ENCODE results near the gene TMEM141. TPM values are rescaled to one million over a fixed set of nuclear protein-coding genes. Genes with fewer than 3 reads are reported as not detected.
"Not testable (repeated sequence)": the region's sequence is repeated elsewhere in the genome, so short reads cannot be mapped to it uniquely, and the experiment has no call there.

Gene TMEM141
- total RNA-seq, 1 donor from 2014 or later: 75.9 TPM

DNA sequence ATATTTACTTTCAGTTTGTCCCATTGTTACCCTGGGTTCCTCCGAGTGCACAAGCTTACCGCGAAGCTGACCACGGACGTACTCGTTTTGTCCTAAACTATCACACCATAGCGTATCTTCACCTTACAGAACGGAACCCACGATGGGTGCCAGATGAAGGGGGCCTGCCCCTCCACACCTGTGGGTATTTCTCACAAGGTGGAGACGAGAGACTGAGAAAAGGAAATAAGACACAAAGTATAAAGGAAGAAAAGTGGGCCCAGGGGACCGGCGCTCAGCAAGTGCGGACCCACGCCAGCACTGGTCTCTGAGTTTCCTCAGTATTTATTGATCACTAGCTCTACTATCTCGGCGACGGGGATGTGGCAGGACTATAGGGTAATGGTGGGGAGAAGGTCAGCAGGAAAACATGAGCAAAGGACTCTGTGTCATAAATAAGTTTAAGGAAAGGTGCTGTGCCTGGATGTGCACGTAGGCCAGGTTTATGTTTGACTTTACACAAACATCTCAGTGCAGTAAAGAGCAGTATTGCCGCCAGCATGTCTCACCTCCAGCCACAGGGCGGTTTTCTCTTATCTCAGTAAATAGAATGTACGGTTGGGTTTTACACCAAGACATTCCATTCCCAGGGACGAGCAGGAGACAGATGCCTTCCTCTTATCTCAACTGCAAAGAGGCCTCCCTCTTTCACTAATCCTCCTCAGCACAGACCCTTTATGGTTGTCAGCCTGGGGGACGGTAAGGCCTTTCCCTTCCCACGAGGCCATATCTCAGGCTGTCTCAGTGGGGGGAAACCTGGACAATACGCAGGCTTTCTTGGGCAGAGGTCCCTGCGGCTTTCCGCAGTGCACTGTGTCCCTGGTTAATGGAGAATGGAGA lies 2.3 kb upstream of the TMEM141 start:
- intact Hi-C loops (cut with DNase I): loop anchor here (10.0 kb wide), 1 partner anchor 276 kb away; no protein-coding TSS in a partner anchor
- not testable (repeated sequence) for DNase-seq (ENCODE audit: missing footprints); ATAC-seq

DNA sequence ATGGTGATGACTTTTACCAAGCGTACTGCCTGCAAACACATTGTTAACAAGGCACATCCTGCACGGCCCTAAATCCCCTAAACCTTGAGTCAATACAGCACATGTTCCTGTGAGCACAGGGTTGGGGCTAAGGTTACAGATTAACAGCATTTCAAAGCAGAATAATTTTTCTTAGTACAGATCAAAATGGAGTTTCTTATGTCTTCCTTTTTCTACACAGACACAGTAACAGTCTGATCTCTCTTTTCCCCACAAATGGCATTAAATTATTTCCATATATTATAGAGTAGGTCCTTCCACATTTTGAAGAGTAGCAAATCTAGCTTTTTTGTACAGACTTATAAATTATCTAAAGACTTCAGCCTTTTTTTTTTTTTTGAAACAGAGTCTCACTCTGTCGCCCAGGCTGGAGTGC lies 1.6 kb upstream of the TMEM141 start:
- DNase-seq (ENCODE audit: missing footprints): no peak
- intact Hi-C loops (cut with DNase I): loop anchor here (10.0 kb wide), 1 partner anchor 275 kb away; no protein-coding TSS in a partner anchor
- ATAC-seq: no peak

DNA sequence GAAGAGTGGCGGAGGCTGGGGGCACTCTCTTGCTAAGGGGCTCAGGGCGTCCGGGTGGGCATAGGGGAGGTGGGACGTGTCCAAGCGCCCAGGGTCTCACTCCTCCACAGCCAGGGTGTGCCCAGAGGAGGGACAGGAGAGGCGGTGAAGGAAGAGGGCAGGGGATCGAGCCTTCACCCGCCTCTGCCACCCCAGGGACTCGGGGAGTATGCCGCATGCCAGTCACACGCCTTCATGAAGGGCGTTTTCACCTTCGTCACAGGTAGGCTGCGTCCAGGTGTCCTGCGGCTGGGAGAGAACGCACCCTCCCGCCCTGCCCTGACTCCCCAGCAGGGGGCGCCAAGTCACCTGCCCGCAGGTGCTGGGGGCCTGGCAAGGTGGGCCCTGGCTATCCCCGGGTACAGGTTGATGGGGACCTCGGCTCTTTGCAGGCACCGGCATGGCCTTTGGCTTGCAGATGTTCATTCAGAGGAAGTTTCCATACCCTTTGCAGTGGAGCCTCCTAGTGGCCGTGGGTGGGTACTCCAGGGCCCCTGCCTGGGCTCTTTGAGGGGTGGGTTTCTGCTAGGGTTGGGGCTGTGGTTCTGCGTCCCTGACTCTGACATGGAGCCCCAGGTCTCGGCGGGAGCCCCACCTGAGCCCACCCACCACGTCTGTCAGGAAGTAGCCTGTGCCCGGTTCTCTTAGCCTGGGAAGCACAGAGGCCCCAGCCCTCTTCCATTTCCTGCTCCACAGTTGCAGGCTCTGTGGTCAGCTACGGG lies 552 bp downstream of the TMEM141 start:
- ATAC-seq: no peak
- no peak for DNase-seq (ENCODE audit: missing footprints)
- intact Hi-C loops (cut with DNase I): loop anchor here (1.0 to 5.0 kb wide), 4 partner anchors 16 to 431 kb away; partner anchors contain the start of genes C8G, FBXW5, PHPT1 and RABL6

DNA sequence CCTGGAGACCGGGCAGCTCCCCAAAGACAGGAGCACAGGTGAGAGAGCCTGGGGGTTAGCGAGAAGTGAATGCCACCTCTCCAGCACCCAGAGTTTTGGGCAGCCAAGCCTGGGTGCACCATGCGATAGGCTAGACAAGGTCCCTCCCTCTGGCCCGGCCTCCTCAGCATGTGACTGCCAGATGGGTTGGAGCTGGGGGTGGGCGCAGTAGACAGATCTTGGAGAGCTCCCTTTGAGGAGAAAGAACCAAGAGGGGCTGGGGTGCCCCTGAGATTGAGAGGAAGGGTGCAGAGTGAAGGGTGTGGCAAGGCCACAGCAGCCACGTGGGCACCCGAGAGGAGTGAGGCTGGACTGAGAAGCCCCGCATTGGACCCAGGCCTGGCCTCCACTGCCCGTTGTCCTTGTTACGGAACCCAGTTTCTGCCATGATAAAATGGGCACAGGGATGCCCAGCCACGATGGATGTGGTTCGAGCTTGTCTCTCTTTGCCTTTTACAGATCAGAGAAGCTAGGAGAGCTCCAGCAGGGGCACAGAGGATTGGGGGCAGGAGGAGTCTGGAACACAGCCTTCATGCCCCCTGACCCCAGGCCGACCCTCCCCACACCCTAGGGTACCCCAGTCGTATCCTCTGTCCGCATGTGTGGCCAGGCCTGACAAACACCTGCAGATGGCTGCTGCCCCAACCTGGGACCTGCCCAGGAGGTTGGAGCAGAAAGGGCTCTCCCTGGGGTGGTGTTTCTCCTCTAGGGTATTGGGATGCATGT lies 1.4 kb downstream of the TMEM141 start:
- ATAC-seq (no peak), DNase-seq (ENCODE audit: missing footprints) (no peak)
- intact Hi-C loops (cut with DNase I): loop anchor here (5.0 kb wide), 1 partner anchor 430 kb away; the partner anchor contains the start of gene RNF208

DNA sequence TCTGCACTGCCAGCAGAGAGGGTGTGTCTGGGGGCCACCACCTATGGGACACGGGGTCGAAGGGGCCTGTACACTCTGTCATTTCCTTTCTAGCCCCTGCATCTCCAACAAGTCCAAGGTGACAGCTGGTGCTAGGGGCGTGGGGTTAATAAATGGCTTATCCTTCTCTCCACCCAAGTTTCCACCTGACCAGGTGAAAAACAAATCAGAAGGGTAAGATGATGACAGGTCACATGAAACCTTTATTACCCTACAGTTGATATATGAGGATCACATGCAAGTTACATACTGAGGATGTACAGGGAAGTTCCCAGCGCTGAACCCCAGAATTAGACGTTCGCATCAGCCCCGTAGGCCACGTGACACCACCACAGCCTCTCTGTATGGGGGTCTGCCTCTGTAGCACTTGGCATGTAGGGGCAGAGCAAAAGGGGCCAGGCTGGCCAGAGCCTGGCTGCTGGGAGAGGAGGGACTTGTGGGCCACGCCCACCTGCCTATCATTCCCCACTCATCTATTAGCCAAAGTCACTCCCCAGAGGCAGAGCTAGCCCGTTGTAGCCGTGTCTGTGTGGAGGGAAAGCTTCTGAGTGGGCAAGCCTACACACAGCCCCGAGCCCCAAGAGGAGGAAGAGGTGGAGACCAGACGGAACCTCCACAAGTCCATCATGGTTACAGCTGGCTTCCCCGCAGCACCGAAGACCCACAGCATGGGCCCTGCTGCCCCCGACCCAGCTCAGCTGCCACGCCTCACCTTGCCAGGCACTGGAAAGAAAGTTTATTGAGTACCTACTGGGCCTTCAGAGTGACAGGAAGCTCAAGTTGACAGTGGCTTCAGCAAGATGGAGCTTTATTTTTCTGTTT lies 2.2 kb downstream of the TMEM141 start:
- no peak for DNase-seq (ENCODE audit: missing footprints)
- intact Hi-C loops (cut with DNase I): loop anchor here (5.0 kb wide), 1 partner anchor 429 kb away; the partner anchor contains the start of gene RNF208

DNA sequence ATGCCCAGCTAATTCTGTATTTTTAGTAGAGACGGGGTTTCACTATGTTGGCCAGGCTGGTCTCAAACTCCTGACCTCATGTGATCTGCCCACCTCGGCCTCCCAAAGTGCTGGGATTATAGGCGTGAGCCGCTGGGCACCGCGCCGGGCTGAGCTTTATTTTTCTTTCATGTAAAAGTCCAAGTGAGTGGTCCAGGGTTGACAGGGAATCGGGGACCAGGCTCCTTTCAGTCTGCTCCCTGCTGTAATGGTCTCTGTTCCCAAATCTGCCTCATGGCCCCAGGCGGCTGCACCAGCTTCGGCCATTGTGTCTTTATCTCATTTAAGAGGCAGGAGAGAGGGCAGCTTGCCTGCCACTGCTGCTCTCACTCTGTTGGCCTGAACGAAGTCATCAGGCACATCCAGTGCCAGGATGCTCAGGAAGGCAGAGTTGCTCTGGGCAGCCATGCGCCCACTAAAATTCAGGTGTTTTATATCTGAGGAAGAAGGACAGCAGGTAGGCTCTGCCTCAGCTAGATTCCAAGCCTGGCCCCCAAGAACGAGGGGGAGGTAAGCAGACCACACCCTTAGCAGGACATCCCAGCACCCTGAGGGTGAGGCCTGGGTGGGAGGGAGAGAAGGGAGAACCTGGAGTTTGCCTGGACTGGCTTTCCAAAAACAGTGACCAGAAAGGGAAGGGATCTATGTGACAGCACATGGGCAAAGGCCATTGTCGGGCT lies 3.3 kb downstream of the TMEM141 start:
- intact Hi-C loops (cut with DNase I): loop anchor here (5.0 kb wide), 1 partner anchor 428 kb away; the partner anchor contains the start of gene RNF208
- ATAC-seq: no peak

More for the DNA sequence above, 2.2 kb downstream of the TMEM141 start:
- no peak for ATAC-seq

DNA sequence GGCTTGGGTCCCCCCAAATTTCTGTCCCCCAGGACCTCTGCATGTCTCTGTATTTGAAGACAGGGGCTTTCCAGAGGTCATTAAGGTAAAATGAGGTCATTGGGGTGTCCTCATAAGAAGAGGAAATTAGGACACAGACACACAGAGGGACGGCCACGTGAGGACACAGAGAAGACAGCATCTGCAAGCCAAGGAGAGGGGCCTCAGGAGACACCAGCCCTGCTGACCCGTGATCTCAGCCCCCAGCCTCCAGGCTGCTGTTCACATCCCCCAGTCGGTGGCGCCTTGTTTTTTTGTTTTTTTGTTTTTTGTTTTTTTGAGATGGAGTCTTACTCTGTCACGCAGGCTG lies 3.8 kb downstream of the TMEM141 start:
- intact Hi-C loops (cut with DNase I): loop anchor here (5.0 kb wide), 1 partner anchor 427 kb away; the partner anchor contains the start of gene RNF208
- DNase-seq (ENCODE audit: missing footprints): no peak
- no peak for ATAC-seq

More for the DNA sequence above, 3.3 kb downstream of the TMEM141 start:
- no peak for DNase-seq (ENCODE audit: missing footprints)

DNA sequence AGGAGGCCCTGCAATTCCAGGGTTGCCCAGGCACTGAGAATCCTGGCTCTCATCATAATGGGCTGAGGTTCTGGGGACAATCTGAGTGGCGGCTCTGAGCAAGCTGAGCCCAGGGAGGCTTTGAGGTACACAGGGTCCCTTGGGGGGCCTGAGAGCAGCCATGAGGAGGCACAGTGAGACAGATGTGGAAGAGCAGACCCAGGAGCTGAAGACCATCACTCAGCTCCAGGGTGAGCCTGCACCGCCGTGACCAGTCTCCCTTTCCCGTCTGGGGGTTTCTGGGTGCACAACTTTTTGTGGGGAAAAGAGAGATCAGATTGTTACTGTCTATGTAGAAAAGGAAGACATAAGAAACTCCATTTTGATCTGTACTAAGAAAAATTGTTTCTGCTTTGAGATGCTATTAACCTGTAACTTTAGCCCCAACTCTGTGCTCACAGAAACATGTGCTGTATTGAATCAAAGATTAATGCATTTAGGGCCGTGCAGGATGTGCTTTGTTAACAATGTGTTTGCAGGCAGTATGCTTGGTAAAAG lies 5.2 kb downstream of the TMEM141 start, which contains the start of gene CCDC183:
CCDC183 (plus strand) TSS at position 101 of the 537 bp plus-strand sequence; CDS start at position 161, 60 bp downstream.
- DNase-seq (ENCODE audit: missing footprints) (no peak), ATAC-seq (no peak)
- intact Hi-C loops (cut with DNase I): no loop called here

DNA sequence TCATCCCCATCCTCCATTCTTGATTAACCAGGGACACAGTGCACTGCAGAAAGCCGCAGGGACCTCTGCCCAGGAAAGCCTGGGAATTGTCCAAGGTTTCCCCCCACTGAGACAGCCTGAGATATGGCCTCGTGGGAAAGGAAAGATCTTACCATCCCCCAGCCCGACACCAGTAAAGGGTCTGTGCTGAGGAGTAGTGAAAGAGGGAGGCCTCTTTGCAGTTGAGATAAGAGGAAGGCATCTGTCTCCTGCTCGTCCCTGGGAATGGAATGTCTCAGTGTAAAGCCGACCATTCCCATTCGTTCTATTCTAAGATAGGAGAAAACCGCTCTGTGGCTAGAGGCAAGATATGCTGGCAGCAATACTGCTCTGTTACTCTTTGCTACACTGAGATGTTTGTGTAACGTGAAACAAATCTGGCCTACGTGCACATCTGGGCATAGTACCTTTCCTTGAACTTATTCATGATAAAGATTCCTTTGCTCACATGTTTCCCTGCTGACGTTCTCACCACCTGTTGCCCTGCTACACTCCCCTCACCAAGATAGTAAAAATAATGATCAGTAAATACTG lies 5.7 kb downstream of the TMEM141 start:
- intact Hi-C loops (cut with DNase I); DNase-seq (ENCODE audit: missing footprints); ATAC-seq: not testable (repeated sequence)

DNA sequence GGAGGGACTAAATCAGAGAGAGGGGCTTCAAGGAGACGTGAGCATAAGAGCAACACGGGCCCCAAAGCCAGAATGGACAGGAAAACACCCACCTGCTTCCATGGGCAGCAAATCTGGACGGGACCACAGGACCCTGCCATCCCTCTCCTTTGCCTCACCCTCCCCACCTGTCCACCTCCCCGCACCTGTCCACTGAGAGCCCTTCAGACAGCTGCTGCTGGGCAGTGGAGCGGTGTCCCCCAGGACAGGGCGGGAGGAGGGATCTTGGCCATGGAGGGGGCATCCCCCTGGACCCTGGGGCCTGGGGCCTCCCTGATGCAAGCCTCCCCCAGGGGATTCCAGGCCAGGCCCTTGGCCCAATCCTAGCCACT lies 7.5 kb downstream of the TMEM141 start:
- DNase-seq (ENCODE audit: missing footprints) (no peak), ATAC-seq (no peak)
- intact Hi-C loops (cut with DNase I): no loop called here

DNA sequence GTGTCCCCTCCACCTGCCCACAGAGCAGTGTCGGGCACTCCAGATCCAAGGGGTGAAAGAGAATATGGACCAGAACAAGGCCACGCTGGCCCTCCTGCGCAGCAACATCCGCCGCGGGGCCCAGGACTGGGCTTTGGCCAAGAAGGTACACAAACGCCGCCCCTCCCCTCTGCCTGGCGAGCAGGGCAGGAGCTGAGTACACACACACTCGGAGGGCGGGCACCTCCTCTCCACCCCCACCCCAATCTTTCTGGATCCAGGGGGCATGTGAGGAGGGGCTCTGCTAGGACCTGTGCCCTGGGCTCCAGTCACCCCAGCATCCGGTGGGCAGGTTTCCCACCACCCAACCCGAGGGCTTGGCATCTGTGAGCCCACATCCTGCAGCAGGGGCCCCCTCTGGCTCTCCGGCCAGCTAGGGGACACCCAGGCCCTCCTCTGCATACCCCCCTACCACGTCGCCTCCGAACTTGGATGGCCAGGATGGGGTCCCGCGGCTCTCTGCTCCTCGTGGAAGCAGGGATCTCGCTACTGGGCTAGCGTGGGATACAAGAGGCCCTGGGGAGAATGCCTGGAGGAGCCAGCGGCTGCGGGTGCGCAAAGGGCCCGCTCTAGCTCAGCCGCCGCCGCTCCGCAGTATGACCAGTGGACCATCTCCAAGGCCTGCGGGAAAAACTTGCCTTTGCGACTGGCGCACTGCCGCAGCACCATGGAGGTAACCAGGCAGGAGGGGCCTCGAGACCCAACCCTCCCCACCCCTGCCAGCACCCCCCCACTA lies 8.1 kb downstream of the TMEM141 start:
- no peak for DNase-seq (ENCODE audit: missing footprints)
- no peak for ATAC-seq
- intact Hi-C loops (cut with DNase I): no loop called here

DNA sequence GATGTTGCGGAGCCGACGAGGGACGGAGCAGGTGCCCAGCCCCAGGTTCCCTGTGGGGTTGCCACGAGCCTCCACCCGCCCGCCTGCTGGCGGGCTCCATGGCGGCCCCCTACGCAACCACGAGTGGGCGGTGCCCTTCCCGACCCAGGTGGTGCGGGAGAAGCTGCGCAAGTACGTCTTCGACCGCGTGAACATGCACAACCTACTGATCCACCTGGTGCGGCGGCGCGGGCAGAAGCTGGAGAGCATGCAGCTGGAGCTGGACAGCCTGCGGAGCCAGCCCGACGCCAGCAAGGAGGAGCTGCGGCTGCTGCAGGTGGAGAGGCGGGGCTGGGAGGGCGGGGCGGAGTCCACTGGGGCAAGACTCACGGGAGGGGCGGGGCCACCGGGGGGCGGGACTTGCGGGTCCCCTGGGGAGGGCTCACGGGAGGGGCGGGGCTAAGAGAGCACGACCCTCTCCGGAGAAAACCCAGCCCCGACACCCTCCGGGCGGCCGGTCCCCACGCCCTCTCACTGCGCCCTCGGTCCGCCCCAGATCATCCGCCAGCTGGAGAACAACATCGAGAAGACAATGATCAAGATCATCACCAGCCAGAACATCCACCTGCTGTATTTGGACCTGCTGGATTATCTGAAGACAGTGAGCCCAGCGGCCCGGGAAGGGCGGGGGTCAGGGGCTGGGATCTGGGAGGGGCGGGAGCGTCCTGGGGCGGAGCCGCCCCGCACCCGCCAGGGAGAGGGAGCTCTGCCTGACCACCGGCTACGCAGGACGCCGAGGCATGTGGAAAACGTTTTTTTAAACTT lies 8.9 kb downstream of the TMEM141 start:
- DNase-seq (ENCODE audit: missing footprints): peak; percentile 90
- intact Hi-C loops (cut with DNase I): no loop called here
- ATAC-seq: peak; percentile 81

DNA sequence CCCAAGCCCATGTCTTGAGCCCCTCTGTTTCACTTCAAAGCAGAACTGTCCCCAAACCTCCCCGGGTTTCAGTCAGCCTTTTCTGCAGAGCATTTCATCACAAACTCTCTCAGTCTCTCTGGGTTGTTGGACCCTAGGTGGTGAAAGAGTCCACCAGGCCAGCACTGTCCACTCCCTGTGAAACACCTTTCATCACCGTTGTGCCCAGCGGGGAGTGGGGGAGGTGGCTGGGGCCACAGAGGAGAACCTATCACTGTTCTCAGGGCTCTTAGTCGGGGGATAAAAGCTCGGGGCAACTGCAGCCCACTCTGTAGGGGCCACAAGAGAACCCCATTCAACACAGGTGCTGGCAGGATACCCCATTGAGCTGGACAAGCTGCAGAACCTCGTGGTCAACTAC lies 11.2 kb downstream of the TMEM141 start:
- intact Hi-C loops (cut with DNase I): no loop called here
- ATAC-seq: no peak
- DNase-seq (ENCODE audit: missing footprints): no peak

DNA sequence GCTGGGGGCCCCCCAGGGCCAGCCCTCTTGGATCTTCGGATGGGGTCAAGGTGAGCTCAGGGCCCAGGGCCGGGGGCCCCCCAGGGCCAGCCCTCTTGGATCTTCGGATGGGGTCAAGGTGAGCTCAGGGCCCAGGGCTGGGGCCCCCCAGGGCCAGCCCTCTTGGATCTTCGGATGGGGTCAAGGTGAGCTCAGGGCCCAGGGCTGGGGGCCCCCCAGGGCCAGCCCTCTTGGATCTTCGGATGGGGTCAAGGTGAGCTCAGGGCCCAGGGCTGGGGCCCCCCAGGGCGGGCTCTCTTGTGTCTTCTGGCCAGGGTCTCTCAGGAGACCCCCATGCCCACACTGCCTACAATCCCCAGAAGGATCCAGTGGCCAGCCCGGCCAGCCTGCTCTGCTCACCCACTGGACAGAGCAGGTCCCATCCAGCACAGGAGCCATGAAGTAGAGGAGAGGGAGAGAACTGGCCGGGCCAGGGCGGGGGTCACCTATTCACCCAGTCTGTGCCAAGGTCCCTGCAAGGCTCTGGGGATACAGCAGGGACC lies 11.9 kb downstream of the TMEM141 start:
- intact Hi-C loops (cut with DNase I); DNase-seq (ENCODE audit: missing footprints); ATAC-seq: not testable (repeated sequence)

All from Right ventricle myocardium inferior (tissue), 1 donor.